Measurements from ENCODE around the gene DIPK1A. TPM values are rescaled to one million over a fixed set of nuclear protein-coding genes. Genes with fewer than 3 reads are reported as not detected.

The DIPK1A gene
- total RNA-seq, 1 experiment from 2014 or later: 3.8 TPM

DNA sequence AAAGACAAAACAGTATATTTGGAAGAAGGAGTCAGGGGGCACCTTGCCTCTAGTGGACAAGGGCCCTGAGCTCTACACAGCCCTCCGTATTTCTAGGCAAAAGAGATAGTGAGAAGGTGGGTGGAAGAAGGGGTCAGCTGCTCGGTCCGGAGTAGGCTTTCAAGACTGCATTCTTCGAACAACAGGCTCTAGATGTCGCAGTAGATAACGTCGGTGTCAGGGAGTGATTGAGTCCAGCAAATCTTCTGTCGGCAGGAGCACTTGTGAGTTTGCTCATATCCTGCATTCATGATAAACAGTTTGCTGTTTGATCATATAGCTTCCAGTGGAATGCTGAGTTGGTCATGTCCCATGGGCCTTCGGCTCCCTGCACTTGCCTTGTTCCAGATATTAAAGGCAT lies 36.8 kb downstream of the DIPK1A start:
- H3K36me3 Mint-ChIP-seq (ENCODE audit: insufficient read depth in 1 of 3, low read depth in 3 of 3): peaks cover 0 to 2% (median 0%) of the 10 kb centered on the region in 3 experiments; a peak in 2 of 7 replicates
- no CpG with 5 or more reads among the region's 9 CpGs for WGBS (ENCODE audit: extremely low coverage, insufficient read length, low lambda C conversion rate)
- H4K91ac ChIP-seq (ENCODE audit: insufficient read length, low read depth, low read length): no peak overlapping the region
- no peak for DNase-seq
- no peaks in the 10 kb centered on the region for H3K27me3 Mint-ChIP-seq (ENCODE audit: low read depth)
- no peaks in the 10 kb centered on the region for H3K4me1 ChIP-seq (ENCODE audit: insufficient read depth, low read length)
- H2AK5ac ChIP-seq (ENCODE audit: insufficient read length, low read length): no peak overlapping the region
- H3K4me2 ChIP-seq (ENCODE audit: insufficient read depth, insufficient read length, low read length): no peak overlapping the region
- H3K4me1 Mint-ChIP-seq: peaks cover 0 to 2% of the 10 kb centered on the region in 2 experiments; a peak in 1 of 4 replicates
- no peaks in the 10 kb centered on the region for H3K79me2 ChIP-seq (ENCODE audit: insufficient read depth, low read length)
- H3K79me1 ChIP-seq (ENCODE audit: insufficient read depth, low read depth, low read length, poor library complexity, severe bottlenecking): no peaks in the 10 kb centered on the region
- no peaks in the 10 kb centered on the region for H3K23me2 ChIP-seq (ENCODE audit: insufficient read length, low read depth, low read length, poor library complexity, severe bottlenecking)
- H3K27ac Mint-ChIP-seq: no peak overlapping the region
- no peak overlapping the region for H3T11ph ChIP-seq (ENCODE audit: low read length)
- H2BK12ac ChIP-seq (ENCODE audit: insufficient read length, low read depth, low read length): no peak overlapping the region
- H3K23ac ChIP-seq (ENCODE audit: insufficient read length, low read depth, low read length): no peak overlapping the region
- no peak overlapping the region for H2BK20ac ChIP-seq (ENCODE audit: low read depth, low read length, poor library complexity, severe bottlenecking)
- no peak overlapping the region for H3K18ac ChIP-seq (ENCODE audit: insufficient read length, low read depth, low read length)
- H4K5ac ChIP-seq (ENCODE audit: insufficient read length, low read depth, low read length): no peak overlapping the region
- H2BK120ac ChIP-seq (ENCODE audit: low read depth, low read length, poor library complexity, severe bottlenecking): no peak overlapping the region
- H3K27me3 ChIP-seq (ENCODE audit: insufficient read depth, low read length): no peaks in the 10 kb centered on the region
- no peak overlapping the region for H2BK5ac ChIP-seq (ENCODE audit: insufficient read length, low read length)
- H3K9ac ChIP-seq (ENCODE audit: extremely low read depth, insufficient read length, low read length): no peak overlapping the region
- no peaks in the 10 kb centered on the region for H4K20me1 ChIP-seq (ENCODE audit: control insufficient read depth, insufficient read depth, insufficient read length)
- H3K27ac ChIP-seq (ENCODE audit: insufficient read length, low read depth, low read length): no peak overlapping the region
- no peak overlapping the region for H3K14ac ChIP-seq (ENCODE audit: insufficient read depth, low read length)
- no peak overlapping the region for H2BK15ac ChIP-seq (ENCODE audit: low read depth, low read length)
- H3K9me3 Mint-ChIP-seq: peaks cover 0 to 3% of the 10 kb centered on the region in 2 experiments; a peak in 3 of 5 replicates
- no peak overlapping the region for H2AFZ ChIP-seq (ENCODE audit: low read length)
- no peak overlapping the region for H3K4ac ChIP-seq (ENCODE audit: low read depth, low read length)
- no peak overlapping the region for H3K4me3 Mint-ChIP-seq
- no peaks in the 10 kb centered on the region for H3K9me3 ChIP-seq (ENCODE audit: control insufficient read depth, low read depth, low read length)
- H4K8ac ChIP-seq (replicated peaks; ENCODE audit: insufficient read length, low read depth, low read length): no peak overlapping the region
- TF ChIP-seq, protein P1, sequence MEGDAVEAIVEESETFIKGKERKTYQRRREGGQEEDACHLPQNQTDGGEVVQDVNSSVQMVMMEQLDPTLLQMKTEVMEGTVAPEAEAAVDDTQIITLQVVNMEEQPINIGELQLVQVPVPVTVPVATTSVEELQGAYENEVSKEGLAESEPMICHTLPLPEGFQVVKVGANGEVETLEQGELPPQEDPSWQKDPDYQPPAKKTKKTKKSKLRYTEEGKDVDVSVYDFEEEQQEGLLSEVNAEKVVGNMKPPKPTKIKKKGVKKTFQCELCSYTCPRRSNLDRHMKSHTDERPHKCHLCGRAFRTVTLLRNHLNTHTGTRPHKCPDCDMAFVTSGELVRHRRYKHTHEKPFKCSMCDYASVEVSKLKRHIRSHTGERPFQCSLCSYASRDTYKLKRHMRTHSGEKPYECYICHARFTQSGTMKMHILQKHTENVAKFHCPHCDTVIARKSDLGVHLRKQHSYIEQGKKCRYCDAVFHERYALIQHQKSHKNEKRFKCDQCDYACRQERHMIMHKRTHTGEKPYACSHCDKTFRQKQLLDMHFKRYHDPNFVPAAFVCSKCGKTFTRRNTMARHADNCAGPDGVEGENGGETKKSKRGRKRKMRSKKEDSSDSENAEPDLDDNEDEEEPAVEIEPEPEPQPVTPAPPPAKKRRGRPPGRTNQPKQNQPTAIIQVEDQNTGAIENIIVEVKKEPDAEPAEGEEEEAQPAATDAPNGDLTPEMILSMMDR (conservative IDR thresholded peaks at IDR 0.05): no peak
- no peak overlapping the region for H3K56ac ChIP-seq (ENCODE audit: insufficient read length, low read depth, low read length)

Measured in H9 (cell line).